HG03103 (cell line): Measurements from ENCODE around the gene DYNC1LI1.
A peak's percentile ranks its signal among the peaks of the same experiment; 100 is the strongest.
"Not testable (repeated sequence)": the region's sequence is repeated elsewhere in the genome, so short reads cannot be mapped to it uniquely, and the experiment has no call there.

ENCODE experiments used
- ATAC-seq: cut with Tn5 transposase; IDR thresholded peaks from one replicate; pipeline ENCODE4 v1.9.1; 2021; ENCODE audit warnings: low read depth; ENCODE audit not compliant: unreplicated experiment

The DYNC1LI1 gene

GRCh38 chr3:32542807-32543206 is 27.9 kb downstream of the DYNC1LI1 start:
- ATAC-seq, result no peak

- ATAC-seq, result no peak
Observed at GRCh38 chr3:32540899-32541298, 29.8 kb downstream of the DYNC1LI1 start.

- no peak for ATAC-seq
Observed at GRCh38 chr3:32532434-32532833, 38.2 kb downstream of the DYNC1LI1 start.

- ATAC-seq, result peak; percentile 61
Observed at GRCh38 chr3:32531010-32531647, 39.5 kb downstream of the DYNC1LI1 start.

GRCh38 chr3:32525720-32526119 is 44.9 kb downstream of the DYNC1LI1 start:
- no peak for ATAC-seq

GRCh38 chr3:32522682-32523081 is 48.0 kb downstream of the DYNC1LI1 start:
- ATAC-seq, result no peak

- not testable (repeated sequence) for ATAC-seq
Observed at GRCh38 chr3:32518921-32519320, 51.7 kb downstream of the DYNC1LI1 start.

GRCh38 chr3:32516751-32517150 is 53.9 kb downstream of the DYNC1LI1 start:
- ATAC-seq, result not testable (repeated sequence)

- ATAC-seq, result no peak
Observed at GRCh38 chr3:32511005-32511404, 59.7 kb downstream of the DYNC1LI1 start.

- ATAC-seq, result peak; percentile 83
Observed at GRCh38 chr3:32510075-32510724, 60.5 kb downstream of the DYNC1LI1 start.

GRCh38 chr3:32508711-32509110 is 61.9 kb downstream of the DYNC1LI1 start:
- ATAC-seq, result no peak

GRCh38 chr3:32506466-32506865 is 64.2 kb downstream of the DYNC1LI1 start:
- ATAC-seq, result no peak

GRCh38 chr3:32502946-32503286 is 67.7 kb downstream of the DYNC1LI1 start:
- ATAC-seq, result no peak

GRCh38 chr3:32502118-32502945 is 68.3 kb downstream of the DYNC1LI1 start, which contains the start of gene CMTM6:
CMTM6 (minus strand) TSS chr3:32502852; CDS start chr3:32502745, 107 bp downstream.
- ATAC-seq, result peak; percentile 68

GRCh38 chr3:32501783-32502117 is 68.9 kb downstream of the DYNC1LI1 start:
- ATAC-seq, result no peak

- no peak for ATAC-seq
Observed at GRCh38 chr3:32500880-32501782, 69.5 kb downstream of the DYNC1LI1 start.

GRCh38 chr3:32500231-32500630 is 70.4 kb downstream of the DYNC1LI1 start:
- ATAC-seq, result no peak

- ATAC-seq, result no peak
Observed at GRCh38 chr3:32499585-32499984, 71.1 kb downstream of the DYNC1LI1 start.

GRCh38 chr3:32498992-32499391 is 71.7 kb downstream of the DYNC1LI1 start:
- ATAC-seq, result no peak

- no peak for ATAC-seq
Observed at GRCh38 chr3:32498252-32498651, 72.4 kb downstream of the DYNC1LI1 start.

GRCh38 chr3:32495609-32496008 is 75.0 kb downstream of the DYNC1LI1 start:
- ATAC-seq, result no peak
